ENCODE data around the gene PCDHGC4. TPM values are rescaled to one million over a fixed set of nuclear protein-coding genes. Genes with fewer than 3 reads are reported as not detected.

The PCDHGC4 gene
- total RNA-seq, 3 donors from 2014 or later (not counting 1 experiment from before 2014, with no cell fraction given), result 0.31 to 0.84 (median 0.45) TPM

DNA sequence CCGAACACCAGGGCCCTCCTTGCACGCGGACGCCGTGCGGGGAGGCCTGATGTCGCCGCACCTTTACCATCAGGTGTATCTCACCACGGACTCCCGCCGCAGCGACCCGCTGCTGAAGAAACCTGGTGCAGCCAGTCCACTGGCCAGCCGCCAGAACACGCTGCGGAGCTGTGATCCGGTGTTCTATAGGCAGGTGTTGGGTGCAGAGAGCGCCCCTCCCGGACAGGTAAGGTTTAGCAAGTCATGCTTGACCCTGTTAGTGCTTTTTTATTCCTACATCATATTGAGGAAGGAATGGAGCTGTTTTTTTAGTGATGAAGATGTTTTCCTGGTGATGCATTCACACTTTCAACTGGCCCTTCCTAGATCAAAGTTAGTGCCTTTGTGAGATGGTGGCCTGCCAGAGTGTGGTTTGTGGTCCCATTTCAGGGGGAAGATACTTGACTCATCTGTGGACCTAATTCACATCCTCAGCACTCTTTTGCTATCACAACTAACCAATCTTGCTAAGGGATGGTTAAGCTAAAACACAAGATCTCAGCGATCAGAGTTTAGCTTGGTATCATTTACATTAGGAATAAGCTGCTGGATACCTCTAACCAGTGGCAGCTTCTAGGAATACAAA is 6.4 kb upstream of the PCDHGC4 start:
- Histone ChIP-seq H3K4me3 (ENCODE audit: low read length) (no peak overlapping the region), H3K27ac (ENCODE audit: low read length) (no peak overlapping the region), H3K36me3 (ENCODE audit: control insufficient read depth, insufficient read depth, low read length) (no peaks in the 10 kb centered on the region), H3K27me3 (ENCODE audit: control insufficient read depth, insufficient read depth, low read length) (peaks cover 28% of the 10 kb centered on the region), H3K4me1 (ENCODE audit: control insufficient read depth, insufficient read depth, low read length) (peaks cover 17% of the 10 kb centered on the region), H3K9me3 (ENCODE audit: control insufficient read depth, insufficient read depth, low read length) (no peaks in the 10 kb centered on the region)
- Mint-ChIP-seq H3K36me3 (no peaks in the 10 kb centered on the region), H3K4me1 (peaks cover 19 to 22% of the 10 kb centered on the region in 2 donors), H3K27ac (no peak overlapping the region), H3K4me3 (no peak overlapping the region), H3K9me3 (no peaks in the 10 kb centered on the region), H3K27me3 (ENCODE audit: low read depth in 2 of 2) (peaks cover 63 to 68% of the 10 kb centered on the region in 2 donors)
- DNase-seq (no peak), ATAC-seq (no peak)
- intact Hi-C loops (cut with micrococcal nuclease), result no loop called here
- WGBS (ENCODE audit: insufficient coverage), result 45% methylated on average over 20 of the region's 20 CpGs
- TF ChIP-seq, protein P1, sequence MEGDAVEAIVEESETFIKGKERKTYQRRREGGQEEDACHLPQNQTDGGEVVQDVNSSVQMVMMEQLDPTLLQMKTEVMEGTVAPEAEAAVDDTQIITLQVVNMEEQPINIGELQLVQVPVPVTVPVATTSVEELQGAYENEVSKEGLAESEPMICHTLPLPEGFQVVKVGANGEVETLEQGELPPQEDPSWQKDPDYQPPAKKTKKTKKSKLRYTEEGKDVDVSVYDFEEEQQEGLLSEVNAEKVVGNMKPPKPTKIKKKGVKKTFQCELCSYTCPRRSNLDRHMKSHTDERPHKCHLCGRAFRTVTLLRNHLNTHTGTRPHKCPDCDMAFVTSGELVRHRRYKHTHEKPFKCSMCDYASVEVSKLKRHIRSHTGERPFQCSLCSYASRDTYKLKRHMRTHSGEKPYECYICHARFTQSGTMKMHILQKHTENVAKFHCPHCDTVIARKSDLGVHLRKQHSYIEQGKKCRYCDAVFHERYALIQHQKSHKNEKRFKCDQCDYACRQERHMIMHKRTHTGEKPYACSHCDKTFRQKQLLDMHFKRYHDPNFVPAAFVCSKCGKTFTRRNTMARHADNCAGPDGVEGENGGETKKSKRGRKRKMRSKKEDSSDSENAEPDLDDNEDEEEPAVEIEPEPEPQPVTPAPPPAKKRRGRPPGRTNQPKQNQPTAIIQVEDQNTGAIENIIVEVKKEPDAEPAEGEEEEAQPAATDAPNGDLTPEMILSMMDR (IDR thresholded peaks at IDR 0.05), result no peak

DNA sequence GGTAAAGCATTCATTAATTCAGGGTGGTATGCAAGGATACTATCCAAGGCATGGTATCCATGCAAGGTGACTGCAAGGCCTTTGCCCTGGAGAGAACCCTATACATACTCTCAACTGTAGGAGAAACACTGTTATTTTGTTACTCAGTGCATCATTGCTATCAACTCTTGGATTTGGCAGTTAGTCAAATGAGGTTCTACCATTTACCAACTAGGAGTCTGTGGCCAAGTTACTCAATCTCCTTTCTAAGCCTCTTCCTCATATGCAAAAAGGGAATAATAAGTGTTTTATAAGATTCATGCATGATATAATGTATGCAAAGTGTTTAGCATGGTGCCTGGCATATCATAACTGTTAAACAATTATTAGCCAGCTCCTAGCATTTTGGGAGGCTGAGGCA is 5.1 kb upstream of the PCDHGC4 start:
- Mint-ChIP-seq H3K36me3 (no peaks in the 10 kb centered on the region), H3K4me3 (no peak overlapping the region), H3K9me3 (no peaks in the 10 kb centered on the region), H3K27me3 (ENCODE audit: low read depth in 2 of 2) (peaks cover 64 to 66% of the 10 kb centered on the region in 2 donors), H3K4me1 (peaks cover 22 to 24% of the 10 kb centered on the region in 2 donors), H3K27ac (no peak overlapping the region)
- Histone ChIP-seq H3K27me3 (ENCODE audit: control insufficient read depth, insufficient read depth, low read length) (peaks cover 30% of the 10 kb centered on the region), H3K4me1 (ENCODE audit: control insufficient read depth, insufficient read depth, low read length) (peaks cover 21% of the 10 kb centered on the region), H3K9me3 (ENCODE audit: control insufficient read depth, insufficient read depth, low read length) (no peaks in the 10 kb centered on the region), H3K4me3 (ENCODE audit: low read length) (no peak overlapping the region), H3K36me3 (ENCODE audit: control insufficient read depth, insufficient read depth, low read length) (no peaks in the 10 kb centered on the region), H3K27ac (ENCODE audit: low read length) (no peak overlapping the region)
- TF ChIP-seq, protein P1 (IDR thresholded peaks at IDR 0.05), result no peak
- DNase-seq (no peak), ATAC-seq (no peak)
- intact Hi-C loops (cut with micrococcal nuclease), result no loop called here

DNA sequence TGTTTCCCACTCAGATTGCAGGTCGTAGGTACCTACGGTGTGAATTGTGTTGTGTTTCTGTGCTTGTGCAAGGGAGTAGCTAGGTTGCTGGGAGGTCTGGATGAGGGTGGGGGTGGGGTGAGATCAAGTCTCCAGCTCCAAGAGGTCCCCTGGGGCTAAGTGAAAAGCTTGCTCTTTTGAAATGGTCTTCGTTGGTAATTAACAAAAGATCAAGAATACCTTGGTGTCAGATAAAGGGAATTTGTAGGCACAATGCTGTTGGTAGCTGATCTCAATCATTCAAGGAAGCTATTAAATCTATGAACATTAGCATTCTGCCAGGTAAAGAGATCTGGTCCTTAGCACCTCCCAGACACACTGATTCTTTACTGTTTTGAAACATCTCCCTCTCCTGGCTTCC is 928 bp upstream of the PCDHGC4 start:
- H3K4me3 Mint-ChIP-seq, result no peak overlapping the region
- Histone ChIP-seq H3K27ac (ENCODE audit: low read length) (no peak overlapping the region), H3K4me1 (ENCODE audit: control insufficient read depth, insufficient read depth, low read length) (peaks cover 10% of the 10 kb centered on the region), H3K27me3 (ENCODE audit: control insufficient read depth, insufficient read depth, low read length) (peaks cover 18% of the 10 kb centered on the region), H3K36me3 (ENCODE audit: control insufficient read depth, insufficient read depth, low read length) (no peaks in the 10 kb centered on the region), H3K4me3 (ENCODE audit: low read length) (no peak overlapping the region), H3K9me3 (ENCODE audit: control insufficient read depth, insufficient read depth, low read length) (no peaks in the 10 kb centered on the region)
- no peaks in the 10 kb centered on the region for H3K36me3 Mint-ChIP-seq
- no peak for DNase-seq
- no peaks in the 10 kb centered on the region for H3K9me3 Mint-ChIP-seq
- no peak overlapping the region for H3K27ac Mint-ChIP-seq
- 48% methylated on average over 3 of the region's 3 CpGs for WGBS (ENCODE audit: insufficient coverage)
- intact Hi-C loops (cut with micrococcal nuclease), result no loop called here
- ATAC-seq, result no peak
- H3K27me3 Mint-ChIP-seq (ENCODE audit: low read depth in 2 of 2), result peaks cover 45 to 60% of the 10 kb centered on the region in 2 donors
- TF ChIP-seq, protein P1 (IDR thresholded peaks at IDR 0.05), result no peak
- H3K4me1 Mint-ChIP-seq, result peaks cover 0 to 6% of the 10 kb centered on the region in 2 donors

DNA sequence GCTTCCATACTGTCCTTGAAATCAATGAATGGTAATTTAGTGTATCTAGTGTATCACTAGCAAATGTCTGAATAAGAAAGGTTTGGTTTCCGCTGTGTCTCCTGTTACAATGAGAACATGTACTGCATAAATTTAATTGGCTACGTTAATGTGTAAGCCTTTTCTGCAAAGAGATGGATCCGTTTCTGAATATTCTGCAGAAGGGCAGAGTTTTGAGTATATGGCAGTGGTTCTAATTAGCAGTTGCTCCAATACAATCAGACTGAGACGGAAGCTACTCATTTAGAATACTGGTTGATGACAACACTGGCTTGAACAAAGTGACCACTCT is 555 bp upstream of the PCDHGC4 start:
- H3K4me3 ChIP-seq (ENCODE audit: low read length), result no peak overlapping the region
- H3K4me3 Mint-ChIP-seq, result no peak overlapping the region
- intact Hi-C loops (cut with micrococcal nuclease), result no loop called here
- no peaks in the 10 kb centered on the region for H3K36me3 ChIP-seq (ENCODE audit: control insufficient read depth, insufficient read depth, low read length)
- no peaks in the 10 kb centered on the region for H3K9me3 ChIP-seq (ENCODE audit: control insufficient read depth, insufficient read depth, low read length)
- WGBS (ENCODE audit: insufficient coverage), result 15% methylated on average over 4 of the region's 4 CpGs
- H3K27me3 Mint-ChIP-seq (ENCODE audit: low read depth in 2 of 2), result peaks cover 45 to 63% of the 10 kb centered on the region in 2 donors
- no peaks in the 10 kb centered on the region for H3K36me3 Mint-ChIP-seq
- H3K4me1 ChIP-seq (ENCODE audit: control insufficient read depth, insufficient read depth, low read length), result peaks cover 10% of the 10 kb centered on the region
- H3K4me1 Mint-ChIP-seq, result peaks cover 0 to 6% of the 10 kb centered on the region in 2 donors
- H3K27ac Mint-ChIP-seq, result no peak overlapping the region
- H3K27me3 ChIP-seq (ENCODE audit: control insufficient read depth, insufficient read depth, low read length), result peaks cover 18% of the 10 kb centered on the region
- H3K27ac ChIP-seq (ENCODE audit: low read length), result no peak overlapping the region
- no peak for ATAC-seq
- no peaks in the 10 kb centered on the region for H3K9me3 Mint-ChIP-seq
- DNase-seq, result no peak
- TF ChIP-seq, protein P1 (IDR thresholded peaks at IDR 0.05), result no peak

All from natural killer cell (primary cell).